ENCODE data around the gene SCGB1D1. TPM values are rescaled to one million over a fixed set of nuclear protein-coding genes. Genes with fewer than 3 reads are reported as not detected.
A peak's percentile ranks its signal among the peaks of the same experiment; 100 is the strongest.

SCGB1D1 gene
- total RNA-seq, 1 donor from 2014 or later = not detected

DNA sequence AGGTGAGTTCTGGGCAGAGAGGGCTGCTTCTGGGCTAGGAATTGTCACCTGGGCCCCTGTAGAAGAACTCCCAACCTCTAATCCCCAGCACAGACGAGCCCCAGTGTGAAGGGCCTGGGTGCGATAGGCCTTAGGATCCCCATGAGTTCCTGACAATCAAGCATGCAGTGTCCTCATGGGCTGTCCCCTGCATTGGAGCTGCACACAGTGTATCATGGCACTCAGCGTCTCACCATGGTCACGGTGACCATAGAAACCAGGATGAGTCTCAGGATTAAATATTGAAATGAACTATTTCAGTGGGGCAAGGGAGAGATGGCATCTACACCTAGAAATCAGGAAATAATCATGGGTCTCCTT, 18.7 kb downstream of the SCGB1D1 start:
- H3K27ac Mint-ChIP-seq = no peak overlapping the region
- TF ChIP-seq, protein P1, sequence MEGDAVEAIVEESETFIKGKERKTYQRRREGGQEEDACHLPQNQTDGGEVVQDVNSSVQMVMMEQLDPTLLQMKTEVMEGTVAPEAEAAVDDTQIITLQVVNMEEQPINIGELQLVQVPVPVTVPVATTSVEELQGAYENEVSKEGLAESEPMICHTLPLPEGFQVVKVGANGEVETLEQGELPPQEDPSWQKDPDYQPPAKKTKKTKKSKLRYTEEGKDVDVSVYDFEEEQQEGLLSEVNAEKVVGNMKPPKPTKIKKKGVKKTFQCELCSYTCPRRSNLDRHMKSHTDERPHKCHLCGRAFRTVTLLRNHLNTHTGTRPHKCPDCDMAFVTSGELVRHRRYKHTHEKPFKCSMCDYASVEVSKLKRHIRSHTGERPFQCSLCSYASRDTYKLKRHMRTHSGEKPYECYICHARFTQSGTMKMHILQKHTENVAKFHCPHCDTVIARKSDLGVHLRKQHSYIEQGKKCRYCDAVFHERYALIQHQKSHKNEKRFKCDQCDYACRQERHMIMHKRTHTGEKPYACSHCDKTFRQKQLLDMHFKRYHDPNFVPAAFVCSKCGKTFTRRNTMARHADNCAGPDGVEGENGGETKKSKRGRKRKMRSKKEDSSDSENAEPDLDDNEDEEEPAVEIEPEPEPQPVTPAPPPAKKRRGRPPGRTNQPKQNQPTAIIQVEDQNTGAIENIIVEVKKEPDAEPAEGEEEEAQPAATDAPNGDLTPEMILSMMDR (IDR thresholded peaks at IDR 0.05; ENCODE audit: unreplicated experiment) = no peak
- H3K27me3 Mint-ChIP-seq = peaks cover 15% of the 10 kb centered on the region
- no peaks in the 10 kb centered on the region for H3K4me1 Mint-ChIP-seq (ENCODE audit: low read depth)
- no peaks in the 10 kb centered on the region for H3K36me3 Mint-ChIP-seq (ENCODE audit: insufficient read depth)
- H3K9me3 Mint-ChIP-seq (ENCODE audit: low read depth) = no peaks in the 10 kb centered on the region
- H3K4me3 Mint-ChIP-seq (ENCODE audit: low read depth) = no peak overlapping the region
- DNase-seq (ENCODE audit: low spot score, unreplicated experiment) = no peak

DNA sequence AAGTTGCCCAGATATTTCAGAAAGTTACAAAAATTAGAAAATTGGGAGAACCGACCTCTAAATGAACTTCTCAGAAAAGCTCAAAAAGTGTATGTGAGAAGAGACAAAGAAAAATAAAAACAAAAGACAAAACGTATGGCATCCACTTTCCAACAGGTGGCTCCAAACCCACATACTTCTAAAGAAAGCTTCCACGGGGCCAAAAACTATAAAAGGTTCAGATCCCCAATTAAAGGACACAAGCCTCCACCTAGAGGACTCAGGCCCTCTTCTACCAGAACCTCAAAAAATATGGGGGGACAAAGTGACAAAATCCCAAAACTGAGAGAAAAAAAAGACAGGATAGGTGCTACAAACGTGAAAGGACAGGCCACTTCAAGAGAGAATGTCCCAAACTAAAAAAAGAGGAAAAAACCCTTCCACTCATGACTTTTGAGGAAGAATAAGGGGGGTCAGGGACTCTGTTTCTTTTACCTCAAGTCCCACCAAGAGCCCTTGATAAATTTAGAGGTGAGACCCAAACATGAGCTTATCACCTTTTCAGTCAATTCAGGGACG, 27.3 kb downstream of the SCGB1D1 start:
- TF ChIP-seq, protein P1 (IDR thresholded peaks at IDR 0.05; ENCODE audit: unreplicated experiment) = peak; percentile 56
- no peak for DNase-seq (ENCODE audit: low spot score, unreplicated experiment)
- Mint-ChIP-seq H3K36me3 (ENCODE audit: insufficient read depth) (no peaks in the 10 kb centered on the region), H3K9me3 (ENCODE audit: low read depth) (peaks cover 5% of the 10 kb centered on the region), H3K4me1 (ENCODE audit: low read depth) (peaks cover 15% of the 10 kb centered on the region), H3K27me3 (peaks cover 4% of the 10 kb centered on the region), H3K4me3 (ENCODE audit: low read depth) (no peak overlapping the region), H3K27ac (peak overlapping the region; percentile 59)

DNA sequence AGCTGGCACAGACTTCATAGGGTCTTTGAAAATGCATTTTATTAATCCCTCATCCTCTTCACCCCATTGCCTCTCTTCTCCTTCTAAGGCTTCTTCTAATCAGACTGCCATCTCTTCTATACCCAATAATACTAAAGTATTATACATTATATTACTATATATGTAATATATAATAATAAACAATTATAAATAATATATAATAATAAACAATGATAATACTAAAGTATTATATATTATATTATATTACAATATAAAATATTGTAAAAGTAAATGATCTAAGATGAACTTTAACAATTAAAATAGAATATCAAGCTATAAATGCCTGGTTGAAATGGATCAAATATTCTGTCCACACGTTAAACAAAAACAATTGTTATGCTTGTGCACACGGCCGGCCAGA, 31.5 kb downstream of the SCGB1D1 start:
- H3K4me3 Mint-ChIP-seq (ENCODE audit: low read depth) = no peak overlapping the region
- H3K27ac Mint-ChIP-seq = no peak overlapping the region
- TF ChIP-seq, protein P1 (IDR thresholded peaks at IDR 0.05; ENCODE audit: unreplicated experiment) = no peak
- no peaks in the 10 kb centered on the region for H3K36me3 Mint-ChIP-seq (ENCODE audit: insufficient read depth)
- DNase-seq (ENCODE audit: low spot score, unreplicated experiment) = no peak
- H3K27me3 Mint-ChIP-seq = no peaks in the 10 kb centered on the region
- peaks cover 20% of the 10 kb centered on the region for H3K9me3 Mint-ChIP-seq (ENCODE audit: low read depth)
- peaks cover 7% of the 10 kb centered on the region for H3K4me1 Mint-ChIP-seq (ENCODE audit: low read depth)

DNA sequence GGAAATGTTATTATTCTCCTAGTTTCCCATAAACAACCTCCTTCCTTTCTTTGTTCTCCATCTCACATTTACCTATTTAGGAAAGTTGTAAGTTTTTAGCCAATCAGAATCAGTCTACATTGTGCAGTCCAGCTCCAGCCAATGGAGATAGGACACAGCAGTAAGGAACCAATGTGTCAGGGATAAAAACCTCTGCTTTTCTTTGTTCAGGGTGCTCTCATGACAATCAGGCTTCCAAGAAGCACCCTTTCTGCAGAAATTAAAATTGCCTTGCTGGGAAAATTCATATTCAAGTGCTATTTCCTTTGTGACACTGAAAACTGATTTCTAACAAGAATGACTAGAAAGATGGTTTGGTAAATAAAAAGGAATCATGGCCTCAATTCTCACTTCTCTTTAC, 33.1 kb downstream of the SCGB1D1 start:
- no peaks in the 10 kb centered on the region for H3K27me3 Mint-ChIP-seq
- no peak for DNase-seq (ENCODE audit: low spot score, unreplicated experiment)
- H3K4me3 Mint-ChIP-seq (ENCODE audit: low read depth) = no peak overlapping the region
- peaks cover 20% of the 10 kb centered on the region for H3K9me3 Mint-ChIP-seq (ENCODE audit: low read depth)
- no peak overlapping the region for H3K27ac Mint-ChIP-seq
- no peaks in the 10 kb centered on the region for H3K4me1 Mint-ChIP-seq (ENCODE audit: low read depth)
- H3K36me3 Mint-ChIP-seq (ENCODE audit: insufficient read depth) = no peaks in the 10 kb centered on the region
- TF ChIP-seq, protein P1 (IDR thresholded peaks at IDR 0.05; ENCODE audit: unreplicated experiment) = no peak

DNA sequence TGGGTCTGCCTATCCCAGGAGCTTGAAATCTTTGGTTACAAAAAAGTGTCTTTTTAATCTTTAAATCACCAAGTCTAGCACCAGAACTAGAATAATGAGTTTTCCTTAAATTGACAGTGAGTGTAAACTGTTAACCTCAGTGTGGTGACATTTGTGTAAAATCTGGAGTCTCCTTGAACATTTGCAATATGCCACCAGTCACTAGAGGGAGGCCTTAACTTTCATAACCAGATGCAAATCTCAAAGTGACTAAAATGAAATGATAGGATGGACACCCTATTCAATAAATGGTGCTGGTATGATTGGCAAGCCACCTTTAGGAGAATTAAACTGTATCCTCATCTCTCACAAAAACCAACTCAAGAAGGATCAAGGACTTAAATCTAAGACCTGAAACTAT, 43.7 kb downstream of the SCGB1D1 start:
- no peak for DNase-seq (ENCODE audit: low spot score, unreplicated experiment)
- Mint-ChIP-seq H3K27ac (no peak overlapping the region), H3K27me3 (peaks cover 43% of the 10 kb centered on the region), H3K4me1 (ENCODE audit: low read depth) (no peaks in the 10 kb centered on the region), H3K4me3 (ENCODE audit: low read depth) (no peak overlapping the region), H3K36me3 (ENCODE audit: insufficient read depth) (no peaks in the 10 kb centered on the region), H3K9me3 (ENCODE audit: low read depth) (no peaks in the 10 kb centered on the region)
- TF ChIP-seq, protein P1 (IDR thresholded peaks at IDR 0.05; ENCODE audit: unreplicated experiment) = no peak
